ENCODE results near the gene ATP11A.
"Not testable (repeated sequence)": the region's sequence is repeated elsewhere in the genome, so short reads cannot be mapped to it uniquely, and the experiment has no call there.

DNA sequence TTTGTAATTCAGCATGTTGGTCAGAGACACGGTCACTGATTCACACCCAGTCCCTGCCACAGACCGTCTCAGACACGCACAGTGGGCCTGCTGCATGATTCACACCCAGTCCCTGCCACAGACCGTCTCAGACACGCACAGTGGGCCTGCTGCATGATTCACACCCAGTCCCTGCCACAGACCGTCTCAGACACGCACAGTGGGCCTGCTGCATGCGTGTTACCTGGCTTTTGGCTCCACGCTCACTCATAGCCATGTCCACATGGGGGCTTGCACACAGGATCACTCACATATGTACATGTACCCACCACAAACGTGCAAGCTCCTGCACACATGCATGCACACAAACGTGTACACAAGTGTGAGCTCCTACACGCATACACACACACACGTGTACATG lies 194.9 kb downstream of the ATP11A start:
- TF ChIP-seq, protein P1, sequence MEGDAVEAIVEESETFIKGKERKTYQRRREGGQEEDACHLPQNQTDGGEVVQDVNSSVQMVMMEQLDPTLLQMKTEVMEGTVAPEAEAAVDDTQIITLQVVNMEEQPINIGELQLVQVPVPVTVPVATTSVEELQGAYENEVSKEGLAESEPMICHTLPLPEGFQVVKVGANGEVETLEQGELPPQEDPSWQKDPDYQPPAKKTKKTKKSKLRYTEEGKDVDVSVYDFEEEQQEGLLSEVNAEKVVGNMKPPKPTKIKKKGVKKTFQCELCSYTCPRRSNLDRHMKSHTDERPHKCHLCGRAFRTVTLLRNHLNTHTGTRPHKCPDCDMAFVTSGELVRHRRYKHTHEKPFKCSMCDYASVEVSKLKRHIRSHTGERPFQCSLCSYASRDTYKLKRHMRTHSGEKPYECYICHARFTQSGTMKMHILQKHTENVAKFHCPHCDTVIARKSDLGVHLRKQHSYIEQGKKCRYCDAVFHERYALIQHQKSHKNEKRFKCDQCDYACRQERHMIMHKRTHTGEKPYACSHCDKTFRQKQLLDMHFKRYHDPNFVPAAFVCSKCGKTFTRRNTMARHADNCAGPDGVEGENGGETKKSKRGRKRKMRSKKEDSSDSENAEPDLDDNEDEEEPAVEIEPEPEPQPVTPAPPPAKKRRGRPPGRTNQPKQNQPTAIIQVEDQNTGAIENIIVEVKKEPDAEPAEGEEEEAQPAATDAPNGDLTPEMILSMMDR (IDR thresholded peaks at IDR 0.05; ENCODE audit: borderline replicate concordance, extremely low read depth, low read length, poor library complexity, severe bottlenecking) = not testable (repeated sequence)
- TF ChIP-seq EZH2 (IDR thresholded peaks at IDR 0.05; ENCODE audit: borderline replicate concordance, low read depth, low read length, severe bottlenecking) = not testable (repeated sequence)

Data from DND-41 (cell line).